IMR-90 (cell line): ENCODE measurements around the gene RCN1.

ENCODE experiments used
- BHLHE40 ChIP-seq: fragments of 150-350 bp; IDR thresholded peaks from 2 replicates; pipeline ENCODE4 v1.6.1; 2016; ENCODE audit warnings: mild to moderate bottlenecking, low read depth, low read length
- CEBPB ChIP-seq: IDR thresholded peaks from 2 replicates; pipeline ENCODE4 v1.6.1; 2012; ENCODE audit warnings: low read depth, low read length, improper control_type of control experiment
- CHD1 ChIP-seq: IDR thresholded peaks from 2 replicates; pipeline ENCODE4 v1.6.1; 2012; ENCODE audit warnings: low read depth, low read length, improper control_type of control experiment
- CTCF ChIP-seq: conservative IDR thresholded peaks from 2 replicates; pipeline ENCODE4 v1.5.1; 2012; ENCODE audit warnings: mild to moderate bottlenecking, low read depth, low read length, improper control_type of control experiment
- ELK1 ChIP-seq: fragments of 150-350 bp; IDR thresholded peaks from 2 replicates; pipeline ENCODE4 v1.6.1; 2016; ENCODE audit warnings: low read depth, mild to moderate bottlenecking, low read length, moderate library complexity, borderline replicate concordance
- MAFK ChIP-seq: IDR thresholded peaks from 2 replicates; pipeline ENCODE4 v1.6.1; 2012; ENCODE audit warnings: low read depth, low read length, improper control_type of control experiment
- MAZ ChIP-seq: IDR thresholded peaks from 2 replicates; pipeline ENCODE4 v1.6.1; 2012; ENCODE audit warnings: low read depth, mild to moderate bottlenecking, low read length, improper control_type of control experiment, moderate library complexity, borderline replicate concordance
- NFE2L2 ChIP-seq: fragments of 150-350 bp; IDR thresholded peaks from 2 replicates; pipeline ENCODE4 v1.6.1; 2016; ENCODE audit warnings: low read depth, mild to moderate bottlenecking, low read length
- POLR2A ChIP-seq: IDR thresholded peaks from 2 replicates; pipeline ENCODE4 v1.6.1; 2012; ENCODE audit warnings: mild to moderate bottlenecking, low read depth, low read length
- RAD21 ChIP-seq: IDR thresholded peaks from 2 replicates; pipeline ENCODE4 v1.6.1; 2012; ENCODE audit warnings: low read length, improper control_type of control experiment
- RCOR1 ChIP-seq: IDR thresholded peaks from 2 replicates; pipeline ENCODE4 v1.6.1; 2012; ENCODE audit warnings: mild to moderate bottlenecking, low read length, improper control_type of control experiment; ENCODE audit not compliant: insufficient replicate concordance
- RFX5 ChIP-seq: IDR thresholded peaks from 2 replicates; pipeline ENCODE4 v1.8.0; 2012; ENCODE audit warnings: low read depth, mild to moderate bottlenecking, low read length, moderate library complexity
- SMC3 ChIP-seq: fragments of 150-350 bp; IDR thresholded peaks from 2 replicates; pipeline ENCODE4 v1.6.1; 2016; ENCODE audit warnings: low read depth, mild to moderate bottlenecking, antibody characterized with exemption, low read length, moderate library complexity
- USF2 ChIP-seq: fragments of 150-350 bp; IDR thresholded peaks from 2 replicates; pipeline ENCODE4 v1.6.1; 2017; ENCODE audit warnings: mild to moderate bottlenecking, antibody characterized with exemption, low read length, low read depth

GRCh38 chr11:32137869-32138268 lies 47.0 kb downstream of the RCN1 start:
- no peak for TF ChIP-seq POLR2A
- no peak for TF ChIP-seq CTCF
- no peak for TF ChIP-seq CEBPB
- TF ChIP-seq RCOR1 = no peak
- no peak for TF ChIP-seq RFX5
- TF ChIP-seq RAD21 = no peak
- no peak for TF ChIP-seq USF2
- no peak for TF ChIP-seq SMC3
- TF ChIP-seq CHD1 = no peak
- no peak for TF ChIP-seq ELK1
- TF ChIP-seq BHLHE40 = no peak
- no peak for TF ChIP-seq NFE2L2
- no peak for TF ChIP-seq MAZ
- TF ChIP-seq MAFK = no peak
